SK-N-SH treated with all-trans-retinoic acid at 6 μM for 48 hours (cell line): Measurements from ENCODE around the gene ELOVL7.

ENCODE experiments used
- ARNTL ChIP-seq: fragments of 450-650 bp; formaldehyde crosslinking; IDR thresholded peaks from 2 replicates; pipeline ENCODE4 v1.5.0; 2020; ENCODE audit warnings: low read depth, mild to moderate bottlenecking, moderate library complexity, borderline replicate concordance
- ESRRG ChIP-seq: fragments of 250-450 bp; sonication (Bioruptor Pico); IDR thresholded peaks from 2 replicates; pipeline ENCODE4 v1.6.1; 2021; ENCODE audit warnings: mild to moderate bottlenecking
- GLIS3 ChIP-seq: fragments of 250-450 bp; sonication (Bioruptor Pico); IDR thresholded peaks from 2 replicates; pipeline ENCODE4 v1.5.0; 2020; ENCODE audit warnings: mild to moderate bottlenecking, moderate library complexity
- ISL1 ChIP-seq: fragments of 250-450 bp; sonication (Bioruptor Pico); IDR thresholded peaks from 2 replicates; pipeline ENCODE4 v2.1.2; 2022; ENCODE audit warnings: mild to moderate bottlenecking, moderate library complexity
- RARB ChIP-seq: fragments of 250-450 bp; sonication (Bioruptor Pico); IDR thresholded peaks from 2 replicates; pipeline ENCODE4 v1.8.0; 2021; ENCODE audit warnings: mild to moderate bottlenecking, moderate library complexity
- ZC3H10 ChIP-seq: fragments of 250-450 bp; sonication (Bioruptor Pico); IDR thresholded peaks from 2 replicates; pipeline ENCODE4 v1.5.1; 2021; ENCODE audit warnings: mild to moderate bottlenecking, moderate library complexity
- ZNF565 ChIP-seq: fragments of 450-650 bp; formaldehyde crosslinking; conservative IDR thresholded peaks from 2 replicates; pipeline ENCODE4 v1.5.0; 2020; ENCODE audit warnings: low read depth, mild to moderate bottlenecking, moderate library complexity
- ZNF70 ChIP-seq: fragments of 450-650 bp; formaldehyde crosslinking; IDR thresholded peaks from 2 replicates; pipeline ENCODE4 v1.5.0; 2020; ENCODE audit warnings: mild to moderate bottlenecking, moderate library complexity
- TF ChIP-seq, protein P1 (sequence below): fragments of 250-450 bp; sonication (Bioruptor Pico); IDR thresholded peaks from 2 replicates; pipeline ENCODE4 v1.8.0; 2021; ENCODE audit warnings: low read depth, mild to moderate bottlenecking, moderate library complexity, borderline replicate concordance
- TF ChIP-seq, protein P2 (sequence below): fragments of 250-450 bp; sonication (Bioruptor Pico); IDR thresholded peaks from 2 replicates; pipeline ENCODE4 v1.8.0; 2020; ENCODE audit warnings: mild to moderate bottlenecking, moderate library complexity, borderline replicate concordance
- TF ChIP-seq, protein P3 (sequence below): fragments of 250-450 bp; sonication (Bioruptor Pico); IDR thresholded peaks from 2 replicates; pipeline ENCODE4 v1.5.1; 2020; ENCODE audit warnings: low read depth, mild to moderate bottlenecking, moderate library complexity

DNA sequence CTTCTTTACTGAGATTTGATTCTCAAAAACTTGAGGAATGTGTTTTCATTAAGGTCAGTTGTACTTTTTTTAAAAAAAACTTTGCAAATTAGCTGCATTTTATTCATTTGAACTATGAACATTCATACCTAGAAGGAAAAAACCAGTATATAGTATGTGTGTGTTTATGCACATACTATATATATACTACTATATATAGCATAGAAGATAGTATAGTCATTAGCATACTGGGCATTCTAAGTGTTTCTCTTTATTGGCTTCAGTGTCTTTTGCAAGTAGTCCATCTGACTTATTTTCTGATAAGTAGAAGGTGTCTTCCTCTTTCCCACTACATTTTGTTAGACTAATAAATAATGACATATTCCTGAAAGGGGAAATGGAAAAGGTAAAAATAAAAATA lies 33.0 kb downstream of the ELOVL7 start:
- TF ChIP-seq, protein P1, sequence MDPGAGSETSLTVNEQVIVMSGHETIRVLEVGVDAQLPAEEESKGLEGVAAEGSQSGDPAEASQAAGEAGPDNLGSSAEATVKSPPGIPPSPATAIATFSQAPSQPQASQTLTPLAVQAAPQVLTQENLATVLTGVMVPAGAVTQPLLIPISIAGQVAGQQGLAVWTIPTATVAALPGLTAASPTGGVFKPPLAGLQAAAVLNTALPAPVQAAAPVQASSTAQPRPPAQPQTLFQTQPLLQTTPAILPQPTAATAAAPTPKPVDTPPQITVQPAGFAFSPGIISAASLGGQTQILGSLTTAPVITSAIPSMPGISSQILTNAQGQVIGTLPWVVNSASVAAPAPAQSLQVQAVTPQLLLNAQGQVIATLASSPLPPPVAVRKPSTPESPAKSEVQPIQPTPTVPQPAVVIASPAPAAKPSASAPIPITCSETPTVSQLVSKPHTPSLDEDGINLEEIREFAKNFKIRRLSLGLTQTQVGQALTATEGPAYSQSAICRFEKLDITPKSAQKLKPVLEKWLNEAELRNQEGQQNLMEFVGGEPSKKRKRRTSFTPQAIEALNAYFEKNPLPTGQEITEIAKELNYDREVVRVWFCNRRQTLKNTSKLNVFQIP (CRISPR knock-in tag): no peak
- TF ChIP-seq ARNTL (CRISPR knock-in tag) (no peak), GLIS3 (CRISPR knock-in tag) (no peak), RARB (CRISPR knock-in tag) (no peak), ZNF565 (CRISPR knock-in tag) (no peak), ISL1 (CRISPR knock-in tag) (no peak), ZC3H10 (CRISPR knock-in tag) (no peak), ESRRG (CRISPR knock-in tag) (no peak), ZNF70 (no peak)
- TF ChIP-seq, protein P2, sequence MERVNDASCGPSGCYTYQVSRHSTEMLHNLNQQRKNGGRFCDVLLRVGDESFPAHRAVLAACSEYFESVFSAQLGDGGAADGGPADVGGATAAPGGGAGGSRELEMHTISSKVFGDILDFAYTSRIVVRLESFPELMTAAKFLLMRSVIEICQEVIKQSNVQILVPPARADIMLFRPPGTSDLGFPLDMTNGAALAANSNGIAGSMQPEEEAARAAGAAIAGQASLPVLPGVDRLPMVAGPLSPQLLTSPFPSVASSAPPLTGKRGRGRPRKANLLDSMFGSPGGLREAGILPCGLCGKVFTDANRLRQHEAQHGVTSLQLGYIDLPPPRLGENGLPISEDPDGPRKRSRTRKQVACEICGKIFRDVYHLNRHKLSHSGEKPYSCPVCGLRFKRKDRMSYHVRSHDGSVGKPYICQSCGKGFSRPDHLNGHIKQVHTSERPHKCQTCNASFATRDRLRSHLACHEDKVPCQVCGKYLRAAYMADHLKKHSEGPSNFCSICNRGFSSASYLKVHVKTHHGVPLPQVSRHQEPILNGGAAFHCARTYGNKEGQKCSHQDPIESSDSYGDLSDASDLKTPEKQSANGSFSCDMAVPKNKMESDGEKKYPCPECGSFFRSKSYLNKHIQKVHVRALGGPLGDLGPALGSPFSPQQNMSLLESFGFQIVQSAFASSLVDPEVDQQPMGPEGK: no peak
- TF ChIP-seq, protein P3, sequence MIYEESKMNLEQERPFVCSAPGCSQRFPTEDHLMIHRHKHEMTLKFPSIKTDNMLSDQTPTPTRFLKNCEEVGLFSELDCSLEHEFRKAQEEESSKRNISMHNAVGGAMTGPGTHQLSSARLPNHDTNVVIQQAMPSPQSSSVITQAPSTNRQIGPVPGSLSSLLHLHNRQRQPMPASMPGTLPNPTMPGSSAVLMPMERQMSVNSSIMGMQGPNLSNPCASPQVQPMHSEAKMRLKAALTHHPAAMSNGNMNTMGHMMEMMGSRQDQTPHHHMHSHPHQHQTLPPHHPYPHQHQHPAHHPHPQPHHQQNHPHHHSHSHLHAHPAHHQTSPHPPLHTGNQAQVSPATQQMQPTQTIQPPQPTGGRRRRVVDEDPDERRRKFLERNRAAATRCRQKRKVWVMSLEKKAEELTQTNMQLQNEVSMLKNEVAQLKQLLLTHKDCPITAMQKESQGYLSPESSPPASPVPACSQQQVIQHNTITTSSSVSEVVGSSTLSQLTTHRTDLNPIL (CRISPR knock-in tag): no peak
